ENCODE data around the gene SELENOP. TPM values are rescaled to one million over a fixed set of nuclear protein-coding genes. Genes with fewer than 3 reads are reported as not detected.
"Not testable (repeated sequence)": the region's sequence is repeated elsewhere in the genome, so short reads cannot be mapped to it uniquely, and the experiment has no call there.

The SELENOP gene
- polyA plus RNA-seq, 1 donor = 2,350 TPM

GRCh38 chr5:42832060-42832459 lies 20.4 kb upstream of the SELENOP start:
- no CpG with 5 or more reads among the region's 5 CpGs for WGBS (ENCODE audit: insufficient coverage, low lambda C conversion rate)
- Histone ChIP-seq H3K4me1 (ENCODE audit: control insufficient read depth, insufficient read depth, low read length) (no peaks in the 10 kb centered on the region), H3K36me3 (ENCODE audit: control insufficient read depth, insufficient read depth, low read length) (no peaks in the 10 kb centered on the region), H3K27me3 (ENCODE audit: control insufficient read depth, insufficient read depth, low read length) (no peaks in the 10 kb centered on the region), H3K4me3 (ENCODE audit: low read length) (no peak overlapping the region), H3K27ac (ENCODE audit: low read length) (no peak overlapping the region), H3K9me3 (ENCODE audit: control insufficient read depth, low read depth, low read length) (peaks cover 6% of the 10 kb centered on the region)
- DNase-seq = peak in 1 of 2 donors; percentile 20

GRCh38 chr5:42830924-42831323 lies 19.2 kb upstream of the SELENOP start:
- WGBS (ENCODE audit: insufficient coverage, low lambda C conversion rate) = 70% methylated on average over 2 of the region's 2 CpGs

GRCh38 chr5:42828671-42829070 lies 17.0 kb upstream of the SELENOP start:
- no CpG with 5 or more reads among the region's 2 CpGs for WGBS (ENCODE audit: insufficient coverage, low lambda C conversion rate)
- no peaks in the 10 kb centered on the region for H3K9me3 ChIP-seq (ENCODE audit: control insufficient read depth, low read depth, low read length)
- no peak overlapping the region for H3K4me3 ChIP-seq (ENCODE audit: low read length)
- no peaks in the 10 kb centered on the region for H3K36me3 ChIP-seq (ENCODE audit: control insufficient read depth, insufficient read depth, low read length)
- no peak for DNase-seq
- H3K4me1 ChIP-seq (ENCODE audit: control insufficient read depth, insufficient read depth, low read length) = peaks cover 17% of the 10 kb centered on the region
- no peak overlapping the region for H3K27ac ChIP-seq (ENCODE audit: low read length)
- H3K27me3 ChIP-seq (ENCODE audit: control insufficient read depth, insufficient read depth, low read length) = no peaks in the 10 kb centered on the region

More at GRCh38 chr5:42830924-42831323, 19.2 kb upstream of the SELENOP start:
- no peaks in the 10 kb centered on the region for H3K27me3 ChIP-seq (ENCODE audit: control insufficient read depth, insufficient read depth, low read length)
- no peak overlapping the region for H3K27ac ChIP-seq (ENCODE audit: low read length)
- H3K36me3 ChIP-seq (ENCODE audit: control insufficient read depth, insufficient read depth, low read length) = no peaks in the 10 kb centered on the region
- no peaks in the 10 kb centered on the region for H3K9me3 ChIP-seq (ENCODE audit: control insufficient read depth, low read depth, low read length)
- no peak overlapping the region for H3K4me3 ChIP-seq (ENCODE audit: low read length)
- DNase-seq = no peak
- peaks cover under 1% of the 10 kb centered on the region for H3K4me1 ChIP-seq (ENCODE audit: control insufficient read depth, insufficient read depth, low read length)

GRCh38 chr5:42826757-42827515 lies 15.2 kb upstream of the SELENOP start:
- H3K4me1 ChIP-seq (ENCODE audit: control insufficient read depth, insufficient read depth, low read length) = peaks cover 21% of the 10 kb centered on the region
- no peak overlapping the region for H3K27ac ChIP-seq (ENCODE audit: low read length)
- H3K27me3 ChIP-seq (ENCODE audit: control insufficient read depth, insufficient read depth, low read length) = no peaks in the 10 kb centered on the region
- no peaks in the 10 kb centered on the region for H3K9me3 ChIP-seq (ENCODE audit: control insufficient read depth, low read depth, low read length)
- no CpG with 5 or more reads among the region's 2 CpGs for WGBS (ENCODE audit: insufficient coverage, low lambda C conversion rate)
- no peak for DNase-seq
- no peak overlapping the region for H3K4me3 ChIP-seq (ENCODE audit: low read length)
- H3K36me3 ChIP-seq (ENCODE audit: control insufficient read depth, insufficient read depth, low read length) = no peaks in the 10 kb centered on the region

GRCh38 chr5:42825422-42826148 lies 13.9 kb upstream of the SELENOP start:
- Histone ChIP-seq H3K27ac (ENCODE audit: low read length) (no peak overlapping the region), H3K9me3 (ENCODE audit: control insufficient read depth, low read depth, low read length) (no peaks in the 10 kb centered on the region), H3K27me3 (ENCODE audit: control insufficient read depth, insufficient read depth, low read length) (no peaks in the 10 kb centered on the region), H3K4me3 (ENCODE audit: low read length) (no peak overlapping the region), H3K4me1 (ENCODE audit: control insufficient read depth, insufficient read depth, low read length) (peaks cover 21% of the 10 kb centered on the region), H3K36me3 (ENCODE audit: control insufficient read depth, insufficient read depth, low read length) (no peaks in the 10 kb centered on the region)
- WGBS (ENCODE audit: insufficient coverage, low lambda C conversion rate) = no CpG with 5 or more reads among the region's 9 CpGs
- DNase-seq = no peak

- Histone ChIP-seq H3K36me3 (ENCODE audit: control insufficient read depth, insufficient read depth, low read length) (no peaks in the 10 kb centered on the region), H3K27ac (ENCODE audit: low read length) (peak overlapping the region; percentile 21), H3K4me1 (ENCODE audit: control insufficient read depth, insufficient read depth, low read length) (peaks cover 21% of the 10 kb centered on the region), H3K9me3 (ENCODE audit: control insufficient read depth, low read depth, low read length) (no peaks in the 10 kb centered on the region), H3K4me3 (ENCODE audit: low read length) (no peak overlapping the region), H3K27me3 (ENCODE audit: control insufficient read depth, insufficient read depth, low read length) (no peaks in the 10 kb centered on the region)
- DNase-seq = peak in 1 of 2 donors; percentile 75
- 68% methylated on average over 3 of the region's 7 CpGs for WGBS (ENCODE audit: insufficient coverage, low lambda C conversion rate)
Measured at GRCh38 chr5:42824347-42824976, 12.8 kb upstream of the SELENOP start.

GRCh38 chr5:42822548-42822947 lies 10.9 kb upstream of the SELENOP start:
- no CpG with 5 or more reads among the region's 2 CpGs for WGBS (ENCODE audit: insufficient coverage, low lambda C conversion rate)
- Histone ChIP-seq H3K4me3 (ENCODE audit: low read length) (no peak overlapping the region), H3K27ac (ENCODE audit: low read length) (no peak overlapping the region), H3K9me3 (ENCODE audit: control insufficient read depth, low read depth, low read length) (no peaks in the 10 kb centered on the region), H3K27me3 (ENCODE audit: control insufficient read depth, insufficient read depth, low read length) (no peaks in the 10 kb centered on the region), H3K4me1 (ENCODE audit: control insufficient read depth, insufficient read depth, low read length) (peaks cover 21% of the 10 kb centered on the region), H3K36me3 (ENCODE audit: control insufficient read depth, insufficient read depth, low read length) (no peaks in the 10 kb centered on the region)
- DNase-seq = no peak

- DNase-seq = no peak
- WGBS (ENCODE audit: insufficient coverage, low lambda C conversion rate) = no CpG with 5 or more reads among the region's 2 CpGs
- no peaks in the 10 kb centered on the region for H3K27me3 ChIP-seq (ENCODE audit: control insufficient read depth, insufficient read depth, low read length)
- H3K9me3 ChIP-seq (ENCODE audit: control insufficient read depth, low read depth, low read length) = no peaks in the 10 kb centered on the region
- H3K4me3 ChIP-seq (ENCODE audit: low read length) = no peak overlapping the region
- H3K36me3 ChIP-seq (ENCODE audit: control insufficient read depth, insufficient read depth, low read length) = no peaks in the 10 kb centered on the region
- H3K27ac ChIP-seq (ENCODE audit: low read length) = no peak overlapping the region
- H3K4me1 ChIP-seq (ENCODE audit: control insufficient read depth, insufficient read depth, low read length) = peaks cover 12% of the 10 kb centered on the region
Measured at GRCh38 chr5:42819745-42820144, 8.1 kb upstream of the SELENOP start.

GRCh38 chr5:42816546-42816945 lies 4.9 kb upstream of the SELENOP start:
- not testable (repeated sequence) for H3K36me3 ChIP-seq (ENCODE audit: control insufficient read depth, insufficient read depth, low read length); H3K27me3 ChIP-seq (ENCODE audit: control insufficient read depth, insufficient read depth, low read length); H3K4me1 ChIP-seq (ENCODE audit: control insufficient read depth, insufficient read depth, low read length); H3K4me3 ChIP-seq (ENCODE audit: low read length); H3K9me3 ChIP-seq (ENCODE audit: control insufficient read depth, low read depth, low read length); DNase-seq; H3K27ac ChIP-seq (ENCODE audit: low read length)
- no CpG with 5 or more reads among the region's 2 CpGs for WGBS (ENCODE audit: insufficient coverage, low lambda C conversion rate)

GRCh38 chr5:42813533-42813932 lies 1.8 kb upstream of the SELENOP start:
- DNase-seq = no peak
- H3K9me3 ChIP-seq (ENCODE audit: control insufficient read depth, low read depth, low read length) = no peaks in the 10 kb centered on the region
- H3K27me3 ChIP-seq (ENCODE audit: control insufficient read depth, insufficient read depth, low read length) = no peaks in the 10 kb centered on the region
- H3K27ac ChIP-seq (ENCODE audit: low read length) = no peak overlapping the region
- 100% methylated on average over 2 of the region's 19 CpGs for WGBS (ENCODE audit: insufficient coverage, low lambda C conversion rate)
- no peak overlapping the region for H3K4me3 ChIP-seq (ENCODE audit: low read length)
- H3K4me1 ChIP-seq (ENCODE audit: control insufficient read depth, insufficient read depth, low read length) = peaks cover 8% of the 10 kb centered on the region
- peaks cover 3% of the 10 kb centered on the region for H3K36me3 ChIP-seq (ENCODE audit: control insufficient read depth, insufficient read depth, low read length)

Data from large intestine (tissue), 3 donors.